Myometrial cell (primary cell): ENCODE results near the gene GIGYF1. TPM values are rescaled to one million over a fixed set of nuclear protein-coding genes. Genes with fewer than 3 reads are reported as not detected.

Experiments
- total RNA-seq: library from RNA; depleted of rRNA; stranded (reverse); fragments of >200 nt; gene quantifications from 2 replicates; pipeline ENCODE4 v1.2.3, GENCODE V29; 2015

GIGYF1 gene, protein sequence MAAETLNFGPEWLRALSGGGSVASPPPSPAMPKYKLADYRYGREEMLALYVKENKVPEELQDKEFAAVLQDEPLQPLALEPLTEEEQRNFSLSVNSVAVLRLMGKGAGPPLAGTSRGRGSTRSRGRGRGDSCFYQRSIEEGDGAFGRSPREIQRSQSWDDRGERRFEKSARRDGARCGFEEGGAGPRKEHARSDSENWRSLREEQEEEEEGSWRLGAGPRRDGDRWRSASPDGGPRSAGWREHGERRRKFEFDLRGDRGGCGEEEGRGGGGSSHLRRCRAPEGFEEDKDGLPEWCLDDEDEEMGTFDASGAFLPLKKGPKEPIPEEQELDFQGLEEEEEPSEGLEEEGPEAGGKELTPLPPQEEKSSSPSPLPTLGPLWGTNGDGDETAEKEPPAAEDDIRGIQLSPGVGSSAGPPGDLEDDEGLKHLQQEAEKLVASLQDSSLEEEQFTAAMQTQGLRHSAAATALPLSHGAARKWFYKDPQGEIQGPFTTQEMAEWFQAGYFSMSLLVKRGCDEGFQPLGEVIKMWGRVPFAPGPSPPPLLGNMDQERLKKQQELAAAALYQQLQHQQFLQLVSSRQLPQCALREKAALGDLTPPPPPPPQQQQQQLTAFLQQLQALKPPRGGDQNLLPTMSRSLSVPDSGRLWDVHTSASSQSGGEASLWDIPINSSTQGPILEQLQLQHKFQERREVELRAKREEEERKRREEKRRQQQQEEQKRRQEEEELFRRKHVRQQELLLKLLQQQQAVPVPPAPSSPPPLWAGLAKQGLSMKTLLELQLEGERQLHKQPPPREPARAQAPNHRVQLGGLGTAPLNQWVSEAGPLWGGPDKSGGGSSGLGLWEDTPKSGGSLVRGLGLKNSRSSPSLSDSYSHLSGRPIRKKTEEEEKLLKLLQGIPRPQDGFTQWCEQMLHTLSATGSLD (N-terminal part only)
- total RNA-seq, result 10.1 TPM in 2 replicates

GRCh38 chr7:100694098-100694745 lies at the start of gene GIGYF1:
Gene GIGYF1, minus strand, starts transcription at chr7:100694250. Its CDS starts 6,012 bp downstream, at chr7:100688238.

DNA sequence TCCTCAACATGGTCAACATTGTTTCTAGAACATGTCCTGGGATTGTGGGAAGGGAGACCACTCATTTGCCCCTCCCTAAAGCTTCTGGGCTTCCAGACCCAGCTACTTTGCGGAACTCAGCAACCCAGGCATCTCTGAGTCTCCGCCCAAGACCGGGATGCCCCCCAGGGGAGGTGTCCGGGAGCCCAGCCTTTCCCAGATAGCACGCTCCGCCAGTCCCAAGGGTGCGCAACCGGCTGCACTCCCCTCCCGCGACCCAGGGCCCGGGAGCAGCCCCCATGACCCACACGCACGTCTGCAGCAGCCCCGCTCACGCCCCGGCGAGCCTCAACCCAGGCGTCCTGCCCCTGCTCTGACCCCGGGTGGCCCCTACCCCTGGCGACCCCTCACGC lies 26.2 kb upstream of the GIGYF1 start, which contains the start of gene EPO:
EPO (plus strand) TSS at position 190 of the 392 bp plus-strand sequence. CDS start 513 bp downstream, outside the sequence.

GRCh38 chr7:100705753-100706671 lies 12.0 kb upstream of the GIGYF1 start, which contains the start of gene POP7:
Gene POP7, plus strand, starts transcription at chr7:100706121. Its CDS starts 710 bp downstream, at chr7:100706831.

GRCh38 chr7:100673302-100673941 lies 20.6 kb downstream of the GIGYF1 start, which contains the start of gene GNB2:
Gene GNB2, plus strand, starts transcription at chr7:100673740. Its CDS starts 2,526 bp downstream, at chr7:100676266.

DNA sequence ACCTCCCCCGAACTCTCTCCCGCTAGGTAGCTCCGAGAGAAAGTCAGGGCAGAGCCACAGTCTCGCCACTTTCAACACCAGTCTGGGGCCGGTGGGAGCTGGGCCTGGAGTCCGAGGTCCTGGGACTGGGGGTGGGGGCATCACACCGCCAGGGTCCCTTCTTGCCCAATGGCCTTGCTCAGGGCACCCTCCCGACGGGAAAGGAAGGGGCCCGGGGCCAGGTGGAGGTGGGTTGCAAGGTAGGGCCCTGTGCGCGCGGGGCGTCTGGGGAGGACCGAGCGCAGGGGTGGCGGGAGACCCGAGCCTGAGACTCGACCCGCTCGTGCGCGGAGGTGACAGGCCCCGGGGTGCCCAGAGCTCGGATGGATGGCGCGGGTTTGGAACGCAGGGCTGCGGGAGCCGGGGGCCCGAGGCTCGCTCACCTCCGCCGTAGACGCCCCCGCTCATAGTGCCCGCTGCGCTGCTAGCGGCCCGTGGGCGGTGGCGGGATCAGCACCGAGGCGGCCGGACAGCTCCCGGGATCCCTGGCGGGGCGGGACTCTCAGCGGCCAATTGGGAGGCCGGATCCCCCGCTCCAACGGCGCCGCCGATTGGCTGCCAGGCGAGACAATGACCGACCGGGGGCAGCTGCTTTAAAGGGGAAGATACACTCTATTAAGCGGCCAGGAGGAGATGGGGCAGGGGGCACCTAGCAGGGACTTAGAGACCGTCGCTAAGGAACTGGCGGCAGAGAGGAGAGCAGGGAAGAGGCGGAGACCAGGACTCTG lies 38.0 kb downstream of the GIGYF1 start, which contains the start of gene ACTL6B:
ACTL6B (minus strand) TSS at position 541 of the 767 bp plus-strand sequence; CDS start at position 447, 94 bp downstream.

GRCh38 chr7:100641463-100641859 lies 52.6 kb downstream of the GIGYF1 start, which contains the start of gene TFR2:
Gene TFR2, minus strand, starts transcription at chr7:100641552. Its CDS starts 43 bp downstream, at chr7:100641509.

Other genes starting within 250 kb of the GIGYF1 start
- 0.86 TPM in 1 of 2 replicates, not detected in the other for gene SPACDR, start 230.0 kb downstream of the GIGYF1 start, total RNA-seq
- 48.7 and 55.9 TPM in 2 replicates for gene TSC22D4, start 215.0 kb downstream of the GIGYF1 start, total RNA-seq
- 1.4 and 3.4 TPM in 2 replicates for gene NYAP1, start 210.3 kb downstream of the GIGYF1 start, total RNA-seq
- gene AGFG2, start 155.0 kb downstream of the GIGYF1 start, total RNA-seq, result 13.3 and 24.3 TPM in 2 replicates
- not detected in 2 replicates for gene SAP25, start 120.3 kb downstream of the GIGYF1 start, total RNA-seq
- gene LRCH4, start 108.1 kb downstream of the GIGYF1 start, total RNA-seq, result 39.8 and 45.4 TPM in 2 replicates
- gene FBXO24, start 107.9 kb downstream of the GIGYF1 start, total RNA-seq, result under 0.01 and 0.18 TPM in 2 replicates
- gene PCOLCE, start 91.9 kb downstream of the GIGYF1 start, total RNA-seq, result 289 and 397 TPM in 2 replicates
- gene MOSPD3, start 81.7 kb downstream of the GIGYF1 start, total RNA-seq, result 14.4 and 15.3 TPM in 2 replicates
- 0.35 TPM in 1 of 2 replicates, not detected in the other for gene TFR2, start 52.7 kb downstream of the GIGYF1 start, total RNA-seq
- not detected in 2 replicates for gene ACTL6B, start 37.8 kb downstream of the GIGYF1 start, total RNA-seq
- 294 and 391 TPM in 2 replicates for gene GNB2, start 20.5 kb downstream of the GIGYF1 start, total RNA-seq
- 43.2 and 51.6 TPM in 2 replicates for gene POP7, start 11.9 kb upstream of the GIGYF1 start, total RNA-seq
- not detected in 2 replicates for gene EPO, start 26.2 kb upstream of the GIGYF1 start, total RNA-seq
- not detected in 2 replicates for gene ZAN, start 39.3 kb upstream of the GIGYF1 start, total RNA-seq
- gene EPHB4, start 133.3 kb upstream of the GIGYF1 start, total RNA-seq, result 33.1 and 53.0 TPM in 2 replicates
- 17.2 and 25.7 TPM in 2 replicates for gene SLC12A9, start 158.5 kb upstream of the GIGYF1 start, total RNA-seq
- 140 and 172 TPM in 2 replicates for gene TRIP6, start 173.1 kb upstream of the GIGYF1 start, total RNA-seq
- 60.1 and 105 TPM in 2 replicates for gene SRRT, start 180.9 kb upstream of the GIGYF1 start, total RNA-seq
- gene UFSP1, start 195.5 kb upstream of the GIGYF1 start, total RNA-seq, result 11.2 and 14.7 TPM in 2 replicates
- not detected in 2 replicates for gene ACHE, start 201.6 kb upstream of the GIGYF1 start, total RNA-seq